Astrocyte (in vitro differentiated cells and primary cell): ENCODE data around the gene UBE2F.

ENCODE experiments used
- CTCF ChIP-seq: IDR thresholded peaks from 2 replicates; pipeline ENCODE4 v1.5.1; 2011; ENCODE audit warnings: low read depth, mild to moderate bottlenecking, inconsistent platforms, low read length, moderate library complexity; ENCODE audit not compliant: insufficient read depth
- EZH2 ChIP-seq: IDR thresholded peaks from 2 replicates; pipeline ENCODE4 v1.6.1; 2012; ENCODE audit warnings: mild to moderate bottlenecking, low read length, inconsistent platforms; ENCODE audit not compliant: insufficient read depth

GRCh38 chr2:237927986-237928385 lies 38.8 kb upstream of the UBE2F start:
- TF ChIP-seq CTCF, result no peak
- TF ChIP-seq EZH2, result no peak
